GM12878 (cell line): ENCODE results near the gene ZNF839. TPM values are rescaled to one million over a fixed set of nuclear protein-coding genes. Genes with fewer than 3 reads are reported as not detected.

Experiments used
- ATAC-seq: fragments of 200-7000 bp; cut with Tn5 transposase; 3 replicates; pipeline ENCODE4 v1.9.1; 2020; ENCODE audit warnings: mild to moderate bottlenecking, moderate library complexity
- BruUV-seq: library from RNA; stranded (reverse); fragments of 400-500 nt; replicated peaks from 2 replicates; lab custom pipeline; 2021; lab: Mats Ljungman, UMichigan
- CTCF ChIA-PET: fragments of 300-600 bp; sonication (Branson Sonifier 250); formaldehyde crosslinking; extraction: SDS; loops from one replicate; lab custom pipeline; 2021; ENCODE audit warnings: inconsistent platforms; lab: Yijun Ruan, JAX
- POLR2A ChIA-PET: fragments of 350-600 bp; formaldehyde crosslinking; extraction: SDS; loops from one replicate; lab custom pipeline; 2021; ENCODE audit warnings: inconsistent platforms; lab: Charles Lee
- RAD21 ChIA-PET: fragments of 300-600 bp; sonication (Branson Sonifier 250); formaldehyde crosslinking; loops from one replicate; lab custom pipeline; 2023; ENCODE audit warnings: antibody characterized with exemption; ENCODE audit not compliant: unreplicated experiment; lab: Charles Lee
- SMC1A ChIA-PET: fragments of 300-600 bp; sonication (Branson Sonifier 250); formaldehyde crosslinking; loops from one replicate; lab custom pipeline; 2023; ENCODE audit not compliant: unreplicated experiment, uncharacterized antibody; lab: Charles Lee
- DNase-seq: peaks from one replicate; pipeline ENCODE4 v3.0.0-alpha.2; 2011; ENCODE audit warnings: low read depth, low spot score
- FAIRE-seq: peaks from 3 replicates; lab custom pipeline; 2011; peaks lifted over from hg19 to GRCh38; lab: Jason Lieb, UNC
- H2AFZ ChIP-seq: 2 replicates; pipeline ENCODE4 v1.6.0; 2011; ENCODE audit warnings: low read depth, low read length, control low read depth; ENCODE audit not compliant: control insufficient read depth
- H3K27ac ChIP-seq: 2 replicates; pipeline ENCODE4 v1.5.1; 2011; ENCODE audit warnings: control low read depth; ENCODE audit not compliant: control insufficient read depth, insufficient read depth
- H3K27me3 ChIP-seq, 2 experiments: replicated peaks in 1 of 2; 2 replicates each; pipeline versions ENCODE4 v1.6.0 to v1.6.1; 2011; ENCODE audit warnings: low read length in 1 of 2; ENCODE audit not compliant: control insufficient read depth in 2 of 2, insufficient read depth in 2 of 2
- H3K36me3 ChIP-seq, 2 experiments: 2 replicates each; pipeline ENCODE4 v1.5.1; 2011; ENCODE audit warnings: low read length in 1 of 2; ENCODE audit not compliant: control insufficient read depth in 2 of 2, insufficient read depth in 2 of 2
- H3K4me1 ChIP-seq: 2 replicates; pipeline ENCODE4 v1.6.1; 2011; ENCODE audit warnings: mild to moderate bottlenecking, low read length, moderate library complexity, mixed read lengths; ENCODE audit not compliant: control insufficient read depth, insufficient read depth
- H3K4me2 ChIP-seq: 2 replicates; pipeline ENCODE4 v1.6.0; 2011; ENCODE audit warnings: control low read depth; ENCODE audit not compliant: control insufficient read depth, insufficient read depth
- H3K4me3 ChIP-seq: fragments of 200-600 bp; sonication (generic); 2 replicates; pipeline ENCODE4 v1.5.1; 2016
- H3K79me2 ChIP-seq: 2 replicates; pipeline ENCODE4 v1.6.0; 2011; ENCODE audit warnings: low read length; ENCODE audit not compliant: control insufficient read depth, insufficient read depth
- H3K9ac ChIP-seq: 2 replicates; pipeline ENCODE4 v1.8.0; 2011; ENCODE audit warnings: low read length, control low read depth, mixed read lengths; ENCODE audit not compliant: control insufficient read depth, insufficient read depth
- H3K9me3 ChIP-seq: replicated peaks from 3 replicates; pipeline ENCODE4 v1.5.1; 2011; ENCODE audit warnings: mild to moderate bottlenecking, low read length; ENCODE audit not compliant: control insufficient read depth, insufficient read depth
- H4K20me1 ChIP-seq: 2 replicates; pipeline ENCODE4 v1.6.0; 2011; ENCODE audit not compliant: control insufficient read depth, insufficient read depth
- ASH2L ChIP-seq: fragments of 300-600, 200-600 bp; sonication (generic); IDR thresholded peaks from 2 replicates; pipeline ENCODE4 v1.6.1; 2017; ENCODE audit warnings: low read depth, mild to moderate bottlenecking, borderline replicate concordance
- CHD2 ChIP-seq: IDR thresholded peaks from 2 replicates; pipeline ENCODE4 v1.6.1; 2011; ENCODE audit warnings: low read depth, low read length, improper control_type of control experiment, borderline replicate concordance
- E4F1 ChIP-seq: fragments of 450-650 bp; IDR thresholded peaks from 2 replicates; pipeline ENCODE4 v1.6.1; 2018; ENCODE audit warnings: borderline replicate concordance, mild to moderate bottlenecking; ENCODE audit not compliant: partially characterized antibody
- FOXK2 ChIP-seq: fragments of 450-650 bp; IDR thresholded peaks from 2 replicates; pipeline ENCODE4 v1.6.1; 2017; ENCODE audit warnings: mild to moderate bottlenecking, moderate library complexity
- IKZF1 ChIP-seq: fragments of 450-650 bp; conservative IDR thresholded peaks from 2 replicates; pipeline ENCODE4 v1.6.1; 2017; ENCODE audit warnings: antibody characterized with exemption, mild to moderate bottlenecking
- KAT2A ChIP-seq: conservative IDR thresholded peaks from 2 replicates; pipeline ENCODE4 v1.6.1; 2011; ENCODE audit warnings: low read depth, low read length; ENCODE audit not compliant: control insufficient read depth
- MAX ChIP-seq: IDR thresholded peaks from 2 replicates; pipeline ENCODE4 v1.6.1; 2012; ENCODE audit warnings: low read depth, low read length, improper control_type of control experiment
- MTA2 ChIP-seq: fragments of 450-650 bp; IDR thresholded peaks from 2 replicates; pipeline ENCODE4 v1.6.1; 2016; ENCODE audit warnings: low read depth, mild to moderate bottlenecking, moderate library complexity
- REST ChIP-seq: IDR thresholded peaks from 2 replicates; pipeline ENCODE4 v1.6.1; 2012; ENCODE audit warnings: mild to moderate bottlenecking, low read depth, low read length
- SMAD1 ChIP-seq: fragments of 450-650 bp; IDR thresholded peaks from 2 replicates; pipeline ENCODE4 v1.6.1; 2018; ENCODE audit warnings: mild to moderate bottlenecking, low read depth; ENCODE audit not compliant: partially characterized antibody
- STAT1 ChIP-seq: fragments of 450-650 bp; conservative IDR thresholded peaks from 2 replicates; pipeline ENCODE4 v1.6.1; 2014; ENCODE audit warnings: antibody characterized with exemption, mild to moderate bottlenecking
- TAF1 ChIP-seq: IDR thresholded peaks from 2 replicates; pipeline ENCODE4 v1.6.1; 2011; ENCODE audit warnings: mild to moderate bottlenecking, low read depth, low read length, borderline replicate concordance
- ZNF24 ChIP-seq: fragments of 450-650 bp; IDR thresholded peaks from 2 replicates; pipeline ENCODE4 v1.6.1; 2017; ENCODE audit warnings: antibody characterized with exemption, mild to moderate bottlenecking
- ZZZ3 ChIP-seq: IDR thresholded peaks from 2 replicates; pipeline ENCODE4 v1.6.1; 2011; ENCODE audit warnings: low read depth; ENCODE audit not compliant: control insufficient read depth, insufficient read length
- WGBS: methylation state at CpG from one replicate; pipeline ENCODE4 v1.1.6; 2016; ENCODE audit warnings: low lambda C conversion rate; ENCODE audit not compliant: insufficient replicate concordance, insufficient coverage; ENCODE audit errors: missing lambda C conversion rate; 5-methylcytosine and 5-hydroxymethylcytosine counted together
- in situ Hi-C: fragments of 300-500 bp; cut with MboI; formaldehyde crosslinking; loops from 9 replicates; pipeline ENCODE4 v1.14.3; 2018; ENCODE audit warnings: mixed read lengths
- intact Hi-C: fragments of 100-400 bp; cut with micrococcal nuclease; formaldehyde crosslinking; loops from one replicate; pipeline ENCODE4 v1.14.2; 2022; ENCODE audit not compliant: unreplicated experiment
- polyA plus RNA-seq, 11 experiments: library from polyadenylated mRNA; depleted of rRNA in 4 of 11; unstranded in 6 of 11; stranded (reverse) in 5 of 11; fragments of >200 nt; fragmentation: Nextera tagmentation in 4 of 11; fragmentation: Illumina TruSeq in 1 of 11; extraction: Ambion mirVana in 4 of 11; extraction: Trizol in 1 of 11; gene quantifications; 1 replicate in 1 of 11; 2 replicates in 10 of 11; pipeline versions ENCODE4 v1.2.1 to v1.2.3, GENCODE V29; 2011 to 2016; ENCODE audit warnings: inconsistent platforms in 2 of 11, missing spikeins in 2 of 11, low read depth in 1 of 11
- total RNA-seq, 4 experiments: library from RNA; depleted of rRNA in 3 of 4; stranded (reverse); fragments of >200 nt in 3 of 4; fragmentation: Illumina TruSeq in 1 of 4; extraction: Trizol in 1 of 4; gene quantifications; 2 replicates each; pipeline versions ENCODE4 v1.2.1 to v1.2.3, GENCODE V29; 2013 to 2021
- TF ChIP-seq, protein P1 (sequence below): fragments of 450-650 bp; IDR thresholded peaks from 2 replicates; pipeline ENCODE4 v1.6.1; 2017; ENCODE audit warnings: antibody characterized with exemption, mild to moderate bottlenecking, moderate library complexity

ZNF839 gene
- total and polyA plus RNA-seq, 10 of the 15 experiments (the other 5 are each of a cell fraction or from before 2014, with no cell fraction given), result 1.4 to 14.4 (median 8.6) TPM

GRCh38 chr14:102356280-102356679, 36.7 kb downstream of the ZNF839 start:
- intact Hi-C loops, result no loop called here
- H3K79me2 ChIP-seq, result peaks cover 7% of the 10 kb centered on the region
- 97% methylated on average over 3 of the region's 3 CpGs for whole genome bisulfite sequencing
- peaks cover 4 to 20% of the 10 kb centered on the region in 2 experiments for H3K36me3 ChIP-seq
- H2AFZ ChIP-seq, result no peak overlapping the region
- RAD21 ChIA-PET, result no interaction called here
- SMC1A ChIA-PET, result interaction anchor here (0.9 to 1.0 kb wide), 2 partner anchors 8 to 14 kb away, joined by 3 read pairs; no protein-coding TSS in a partner anchor
- FAIRE-seq, result peak; percentile 38
- CTCF ChIA-PET, result interaction anchor here (1.0 to 1.3 kb wide), 2 partner anchors 18 to 19 kb away, joined by 3 read pairs; no protein-coding TSS in a partner anchor
- H3K4me2 ChIP-seq, result no peak overlapping the region
- H3K9me3 ChIP-seq, result no peaks in the 10 kb centered on the region
- H3K4me3 ChIP-seq, result no peak overlapping the region
- in situ Hi-C loops, result no loop called here
- no peaks in the 10 kb centered on the region; the same call in 1 of the 2 replicates for H3K4me1 ChIP-seq
- POLR2A ChIA-PET, result no interaction called here
- no peak for ATAC-seq
- BruUV-seq, result no TSS peak
- no peaks in the 10 kb centered on the region for H4K20me1 ChIP-seq
- H3K9ac ChIP-seq, result no peak overlapping the region
- no peaks in the 10 kb centered on the region for H3K27me3 ChIP-seq
- DNase-seq, result no peak
- no peak overlapping the region for H3K27ac ChIP-seq
- no peak for TF ChIP-seq MTA2
- TF ChIP-seq STAT1, result no peak
- no peak for TF ChIP-seq KAT2A
- TF ChIP-seq ASH2L, result no peak
- no peak for TF ChIP-seq REST
- TF ChIP-seq IKZF1, result no peak
- TF ChIP-seq ZNF24, result no peak
- no peak for TF ChIP-seq SMAD1
- TF ChIP-seq FOXK2, result no peak
- TF ChIP-seq E4F1, result no peak
- TF ChIP-seq TAF1, result no peak
- no peak for TF ChIP-seq MAX
- TF ChIP-seq CHD2, result no peak
- TF ChIP-seq, protein P1, sequence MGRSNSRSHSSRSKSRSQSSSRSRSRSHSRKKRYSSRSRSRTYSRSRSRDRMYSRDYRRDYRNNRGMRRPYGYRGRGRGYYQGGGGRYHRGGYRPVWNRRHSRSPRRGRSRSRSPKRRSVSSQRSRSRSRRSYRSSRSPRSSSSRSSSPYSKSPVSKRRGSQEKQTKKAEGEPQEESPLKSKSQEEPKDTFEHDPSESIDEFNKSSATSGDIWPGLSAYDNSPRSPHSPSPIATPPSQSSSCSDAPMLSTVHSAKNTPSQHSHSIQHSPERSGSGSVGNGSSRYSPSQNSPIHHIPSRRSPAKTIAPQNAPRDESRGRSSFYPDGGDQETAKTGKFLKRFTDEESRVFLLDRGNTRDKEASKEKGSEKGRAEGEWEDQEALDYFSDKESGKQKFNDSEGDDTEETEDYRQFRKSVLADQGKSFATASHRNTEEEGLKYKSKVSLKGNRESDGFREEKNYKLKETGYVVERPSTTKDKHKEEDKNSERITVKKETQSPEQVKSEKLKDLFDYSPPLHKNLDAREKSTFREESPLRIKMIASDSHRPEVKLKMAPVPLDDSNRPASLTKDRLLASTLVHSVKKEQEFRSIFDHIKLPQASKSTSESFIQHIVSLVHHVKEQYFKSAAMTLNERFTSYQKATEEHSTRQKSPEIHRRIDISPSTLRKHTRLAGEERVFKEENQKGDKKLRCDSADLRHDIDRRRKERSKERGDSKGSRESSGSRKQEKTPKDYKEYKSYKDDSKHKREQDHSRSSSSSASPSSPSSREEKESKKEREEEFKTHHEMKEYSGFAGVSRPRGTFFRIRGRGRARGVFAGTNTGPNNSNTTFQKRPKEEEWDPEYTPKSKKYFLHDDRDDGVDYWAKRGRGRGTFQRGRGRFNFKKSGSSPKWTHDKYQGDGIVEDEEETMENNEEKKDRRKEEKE, result no peak
- TF ChIP-seq ZZZ3, result no peak
